Lung (tissue), 12 donors: ENCODE results near the gene LRRC27. TPM values are rescaled to one million over a fixed set of nuclear protein-coding genes. Genes with fewer than 3 reads are reported as not detected.

Source experiments
- ATAC-seq: fragments of 200-7000 bp; cut with Tn5 transposase; one replicate; pipeline ENCODE4 v1.9.1; 2020; ENCODE audit warnings: moderate number of reproducible peaks; ENCODE audit not compliant: insufficient read depth, low FRiP score
- DNase-seq, 3 donors: peaks; one replicate each; pipeline ENCODE4 v3.0.0-alpha.2; 2013 to 2017
- H3K27ac ChIP-seq, 2 donors: one replicate each; pipeline ENCODE4 v1.5.1; 2013; ENCODE audit warnings: mild to moderate bottlenecking in 2 of 2, moderate library complexity in 2 of 2, control low read depth in 1 of 2, inconsistent platforms in 1 of 2, low read depth in 1 of 2, low read length in 1 of 2
- H3K27me3 ChIP-seq, 3 donors: one replicate each; pipeline ENCODE4 v1.5.1; 2013; ENCODE audit warnings: low read length in 2 of 3; ENCODE audit not compliant: control insufficient read depth in 3 of 3, insufficient read depth in 3 of 3
- H3K36me3 ChIP-seq, 4 donors: one replicate each; pipeline ENCODE4 v1.5.1; 2013; ENCODE audit warnings: low read length in 4 of 4, mild to moderate bottlenecking in 1 of 4, moderate library complexity in 1 of 4; ENCODE audit not compliant: control insufficient read depth in 4 of 4, insufficient read depth in 4 of 4
- H3K4me1 ChIP-seq, 5 donors: one replicate each; pipeline ENCODE4 v1.5.1; 2013; ENCODE audit warnings: low read length in 5 of 5, mild to moderate bottlenecking in 2 of 5, moderate library complexity in 1 of 5; ENCODE audit not compliant: control insufficient read depth in 5 of 5, insufficient read depth in 5 of 5
- H3K4me3 ChIP-seq: one replicate; pipeline ENCODE4 v1.5.1; 2013; ENCODE audit warnings: mild to moderate bottlenecking, control low read depth, moderate library complexity
- H3K9ac ChIP-seq, 2 donors: one replicate each; pipeline ENCODE4 v1.5.1; 2013; ENCODE audit warnings: low read length in 2 of 2, control low read depth in 1 of 2; ENCODE audit not compliant: insufficient read depth in 1 of 2
- H3K9me3 ChIP-seq, 4 donors: one replicate each; pipeline ENCODE4 v1.5.1; 2013; ENCODE audit warnings: low read length in 3 of 4, mild to moderate bottlenecking in 1 of 4, moderate library complexity in 1 of 4; ENCODE audit not compliant: control insufficient read depth in 4 of 4, insufficient read depth in 3 of 4
- CTCF ChIP-seq: IDR thresholded peaks from 2 replicates; pipeline ENCODE4 v1.5.1; 2012; ENCODE audit warnings: mild to moderate bottlenecking; ENCODE audit errors: control extremely low read depth, extremely low read depth
- WGBS, 2 donors: extraction: QIAGEN DNeasy Blood & Tissue Kit; methylation state at CpG; one replicate each; pipeline ENCODE4 v1.1.7; 2013; 5-methylcytosine and 5-hydroxymethylcytosine counted together
- polyA plus RNA-seq, 2 donors: library from polyadenylated mRNA; stranded (reverse); fragments of 200-250 nt; gene quantifications; one replicate each; pipeline ENCODE4 v1.2.1, GENCODE V29; 2013
- total RNA-seq, 2 donors: library from RNA; depleted of rRNA in 1 of 2; stranded (reverse); fragments of >200 nt in 1 of 2; gene quantifications; one replicate each; pipeline ENCODE4 v1.2.1, GENCODE V29; 2014 to 2021
- donor health status: control.
- donor health status: control.
- donor health status: Bipolar disorder and iron deficiency.
- donor health status: healthy.
- donor health status: DM: yes; HTN: yes; CAD: no.

The LRRC27 gene
- total and polyA plus RNA-seq, 4 donors, result 5.8 to 25.5 (median 17.2) TPM

DNA sequence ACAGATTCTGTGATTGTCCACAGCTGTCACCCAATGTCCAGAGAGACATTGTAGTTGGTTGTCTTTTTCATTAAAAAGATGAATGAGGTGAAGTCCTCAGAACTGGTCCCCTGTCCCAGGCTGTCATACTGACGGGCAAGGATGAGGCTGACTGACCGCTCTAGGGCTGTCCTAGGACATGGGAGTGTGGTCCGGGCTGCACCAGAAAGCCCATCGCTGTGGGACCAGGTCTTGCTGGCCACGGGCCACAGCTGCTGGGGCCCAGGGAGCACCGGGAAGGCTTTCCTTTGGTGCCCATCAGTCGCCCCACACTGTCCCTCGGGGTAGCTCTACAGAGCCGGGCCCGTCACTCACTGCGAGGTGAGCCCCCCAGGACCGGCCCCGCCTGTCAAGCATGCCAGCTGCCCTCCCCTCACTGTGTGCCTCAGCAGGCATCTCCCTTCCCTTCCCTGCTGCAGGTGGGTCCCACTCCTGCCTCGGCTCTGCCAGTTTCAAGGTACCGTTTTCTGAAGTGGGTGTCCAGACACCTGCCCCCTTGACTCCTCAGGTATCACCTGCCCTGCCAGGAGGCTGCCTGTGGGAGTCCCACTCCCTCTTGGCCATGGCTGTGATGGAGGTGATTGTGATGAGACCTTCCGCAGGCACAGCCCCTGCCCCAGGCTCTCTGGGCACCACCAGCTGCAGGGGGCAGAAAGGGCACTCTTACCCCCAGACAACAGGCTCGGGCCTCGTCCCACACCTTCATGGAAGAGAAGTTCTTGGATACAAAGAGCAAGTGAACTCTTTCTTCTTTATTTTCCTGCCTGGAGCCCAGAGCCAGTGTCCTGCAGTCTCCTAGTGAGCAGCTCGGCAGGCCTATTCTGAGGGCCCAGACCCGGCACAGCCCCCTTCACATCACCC, 21.7 kb downstream of the LRRC27 start:
- Histone ChIP-seq H3K36me3 (peaks cover 0 to 14% (median 11%) of the 10 kb centered on the region in 4 donors), H3K9ac (no peak overlapping the region), H3K4me1 (no peaks in the 10 kb centered on the region), H3K27ac (no peak overlapping the region), H3K27me3 (no peaks in the 10 kb centered on the region), H3K9me3 (no peaks in the 10 kb centered on the region), H3K4me3 (no peak overlapping the region)
- DNase-seq (no peak), ATAC-seq (no peak)
- TF ChIP-seq CTCF, result no peak
- WGBS, 2 donors, result 90 to 92% methylated on average over 16 to 20 of the region's 20 CpGs

- no peak overlapping the region for H3K9ac ChIP-seq
- ATAC-seq, result no peak
- H3K27ac ChIP-seq, result no peak overlapping the region
- no peak for DNase-seq
- peaks cover 0 to 11% (median 6%) of the 10 kb centered on the region in 4 donors for H3K36me3 ChIP-seq
- no peaks in the 10 kb centered on the region for H3K27me3 ChIP-seq
- no peaks in the 10 kb centered on the region for H3K9me3 ChIP-seq
- 92 to 93% methylated on average over 32 of the region's 32 CpGs for WGBS, 2 donors
- no peak for TF ChIP-seq CTCF
- peaks cover 0 to 2% (median 0%) of the 10 kb centered on the region in 5 donors for H3K4me1 ChIP-seq
- H3K4me3 ChIP-seq, result no peak overlapping the region
These were observed 22.5 kb downstream of the LRRC27 start for GRCh38 chr10:132354356-132355094.

DNA sequence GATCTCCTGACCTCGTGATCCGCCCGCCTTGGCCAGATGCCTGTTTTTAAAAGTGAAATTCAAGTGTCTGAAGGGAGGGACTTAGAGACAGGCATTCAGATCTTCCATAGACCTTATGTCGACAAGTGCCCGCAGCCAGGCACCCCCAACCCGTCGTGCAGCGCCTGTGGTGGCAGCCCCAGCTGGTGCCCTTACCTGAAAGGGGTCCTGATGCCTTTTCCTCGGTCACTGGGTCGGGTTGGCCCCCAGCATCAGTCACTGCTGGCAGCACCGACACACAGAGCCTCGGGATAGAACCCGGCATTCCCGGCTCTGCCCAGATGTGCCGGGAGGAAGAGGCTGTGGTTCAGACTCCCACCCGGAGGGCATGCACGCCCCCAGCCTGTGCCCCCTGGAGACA, 23.3 kb downstream of the LRRC27 start:
- DNase-seq (no peak), ATAC-seq (no peak)
- Histone ChIP-seq H3K4me3 (no peak overlapping the region), H3K4me1 (peaks cover 0 to 2% (median 0%) of the 10 kb centered on the region in 5 donors), H3K27ac (no peak overlapping the region), H3K27me3 (no peaks in the 10 kb centered on the region), H3K9ac (no peak overlapping the region), H3K9me3 (no peaks in the 10 kb centered on the region), H3K36me3 (peaks cover 0 to 11% (median 5%) of the 10 kb centered on the region in 4 donors)
- TF ChIP-seq CTCF, result no peak
- WGBS, 2 donors, result 94 to 95% methylated on average over 17 of the region's 17 CpGs
